IMR-90 (cell line): ENCODE data around the gene TMEM45A. TPM values are rescaled to one million over a fixed set of nuclear protein-coding genes. Genes with fewer than 3 reads are reported as not detected.
A peak's percentile ranks its signal among the peaks of the same experiment; 100 is the strongest.

Source experiments
- ATAC-seq: fragments of 200-7000 bp; cut with Tn5 transposase; 2 replicates; pipeline ENCODE4 v1.9.1; 2020; ENCODE audit warnings: low read depth, mild to moderate bottlenecking, moderate library complexity
- BruUV-seq: library from RNA; stranded (reverse); fragments of 400-500 nt; replicated peaks from 2 replicates; lab custom pipeline; 2021; lab: Mats Ljungman, UMichigan
- CTCF ChIA-PET: fragments of 300-600 bp; formaldehyde crosslinking; extraction: SDS; loops from one replicate; lab custom pipeline; 2021; ENCODE audit warnings: antibody characterized with exemption; lab: Yijun Ruan, JAX
- POLR2A ChIA-PET: fragments of 300-600 bp; sonication (Branson Sonifier 250); formaldehyde crosslinking; loops from one replicate; lab custom pipeline; 2022; ENCODE audit warnings: antibody characterized with exemption; ENCODE audit not compliant: unreplicated experiment; lab: Charles Lee
- DNase-seq: peaks from one replicate; pipeline ENCODE4 v3.0.0; 2013
- H2AFZ ChIP-seq: replicated peaks from 2 replicates; pipeline ENCODE3; 2013; ENCODE audit warnings: low read length, mild to moderate bottlenecking; ENCODE audit not compliant: poor library complexity
- H2AK5ac ChIP-seq: 2 replicates; pipeline ENCODE4 v1.6.1; 2013; ENCODE audit warnings: low read depth, low read length, inconsistent platforms
- H2AK9ac ChIP-seq: replicated peaks from 2 replicates; pipeline ENCODE3; 2013; ENCODE audit warnings: mild to moderate bottlenecking, low read depth, low read length, moderate library complexity; ENCODE audit not compliant: poor library complexity
- H2BK120ac ChIP-seq: 2 replicates; pipeline ENCODE4 v1.6.1; 2013; ENCODE audit warnings: low read depth, low read length, inconsistent platforms
- H2BK15ac ChIP-seq: 3 replicates; pipeline ENCODE4 v1.6.1; 2013; ENCODE audit warnings: low read depth, low read length, inconsistent platforms
- H2BK20ac ChIP-seq: 2 replicates; pipeline ENCODE4 v1.6.1; 2013; ENCODE audit warnings: low read depth, mild to moderate bottlenecking, inconsistent platforms, low read length, moderate library complexity
- H2BK5ac ChIP-seq: 2 replicates; pipeline ENCODE4 v1.6.1; 2013; ENCODE audit warnings: mild to moderate bottlenecking, low read depth, low read length, inconsistent platforms; ENCODE audit not compliant: poor library complexity, severe bottlenecking
- H3K14ac ChIP-seq: replicated peaks from 2 replicates; pipeline ENCODE4 v1.6.1; 2013; ENCODE audit warnings: low read depth, low read length, inconsistent platforms
- H3K18ac ChIP-seq: 2 replicates; pipeline ENCODE4 v1.6.1; 2013; ENCODE audit warnings: low read depth, low read length, control low read depth
- H3K23ac ChIP-seq: 2 replicates; pipeline ENCODE4 v1.6.1; 2013; ENCODE audit warnings: low read depth, low read length, inconsistent platforms
- H3K27ac ChIP-seq: 2 replicates; pipeline ENCODE4 v1.5.1; 2013; ENCODE audit warnings: mild to moderate bottlenecking, control low read depth, low read length; ENCODE audit not compliant: insufficient read depth
- H3K27me3 ChIP-seq: 2 replicates; pipeline ENCODE4 v1.6.1; 2013; ENCODE audit warnings: low read length; ENCODE audit not compliant: control insufficient read depth, insufficient read depth
- H3K36me3 ChIP-seq: 2 replicates; pipeline ENCODE4 v1.6.1; 2013; ENCODE audit warnings: low read length, mixed read lengths; ENCODE audit not compliant: control insufficient read depth, insufficient read depth
- H3K4ac ChIP-seq: 2 replicates; pipeline ENCODE4 v1.6.1; 2013; ENCODE audit warnings: low read depth, low read length, inconsistent platforms
- H3K4me1 ChIP-seq: 2 replicates; pipeline ENCODE4 v1.6.1; 2013; ENCODE audit warnings: low read length, mixed read lengths; ENCODE audit not compliant: control insufficient read depth, insufficient read depth
- H3K4me2 ChIP-seq: 2 replicates; pipeline ENCODE4 v1.6.1; 2013; ENCODE audit warnings: low read depth, mild to moderate bottlenecking, control low read depth, low read length, moderate library complexity
- H3K4me3 ChIP-seq: 2 replicates; pipeline ENCODE4 v1.5.1; 2013; ENCODE audit warnings: low read depth, mild to moderate bottlenecking, control low read depth, low read length, moderate library complexity; ENCODE audit not compliant: insufficient read depth
- H3K56ac ChIP-seq: 2 replicates; pipeline ENCODE4 v1.6.1; 2013; ENCODE audit warnings: low read length, inconsistent platforms; ENCODE audit not compliant: insufficient read depth; ENCODE audit errors: extremely low read depth
- H3K79me1 ChIP-seq, 2 experiments: 2 replicates each; pipeline ENCODE4 v1.6.1; 2013; ENCODE audit warnings: low read length in 2 of 2, inconsistent platforms in 1 of 2, low read depth in 1 of 2
- H3K9ac ChIP-seq: 2 replicates; pipeline ENCODE4 v1.6.1; 2013; ENCODE audit warnings: low read depth, low read length, control low read depth
- H3K9me1 ChIP-seq: 2 replicates; pipeline ENCODE4 v1.6.1; 2013; ENCODE audit warnings: low read length, inconsistent platforms; ENCODE audit not compliant: insufficient read depth
- H3K9me3 ChIP-seq: 2 replicates; pipeline ENCODE4 v1.6.1; 2013; ENCODE audit warnings: low read length; ENCODE audit not compliant: control insufficient read depth, insufficient read depth
- H4K20me1 ChIP-seq: 2 replicates; pipeline ENCODE4 v1.6.1; 2013; ENCODE audit warnings: low read length, inconsistent platforms; ENCODE audit not compliant: insufficient read depth
- H4K5ac ChIP-seq: 2 replicates; pipeline ENCODE4 v1.6.1; 2013; ENCODE audit warnings: mild to moderate bottlenecking, low read depth, low read length, control low read depth
- H4K8ac ChIP-seq, 2 experiments: 2 replicates each; pipeline ENCODE4 v1.6.1; 2013; ENCODE audit warnings: low read depth in 2 of 2, low read length in 2 of 2, control low read depth in 1 of 2, inconsistent platforms in 1 of 2
- H4K91ac ChIP-seq: 2 replicates; pipeline ENCODE4 v1.6.1; 2013; ENCODE audit warnings: low read depth, low read length, inconsistent platforms; ENCODE audit not compliant: insufficient read depth
- MXI1 ChIP-seq: IDR thresholded peaks from 2 replicates; pipeline ENCODE4 v1.6.1; 2012; ENCODE audit warnings: low read depth, mild to moderate bottlenecking, low read length, moderate library complexity, borderline replicate concordance
- WGBS, 2 experiments: methylation state at CpG; one replicate each; pipeline versions ENCODE4 v1.1.5 to v1.1.7; 2013; ENCODE audit warnings: missing lambda C conversion rate in 2 of 2; ENCODE audit not compliant: insufficient read length in 1 of 2; ENCODE audit errors: extremely low coverage in 2 of 2; 5-methylcytosine and 5-hydroxymethylcytosine counted together
- dilution Hi-C: fragments of 300-500 bp; cut with HindIII; formaldehyde crosslinking; loops from one replicate; pipeline ENCODE4 v1.14.3; 2018; ENCODE audit warnings: low sequenced_read_pairs; ENCODE audit not compliant: unreplicated experiment
- in situ Hi-C: fragments of 300-500 bp; cut with MboI; formaldehyde crosslinking; loops from 3 replicates; pipeline ENCODE4 v1.14.3; 2019; ENCODE audit warnings: low sequenced_read_pairs, inconsistent platforms, mixed read lengths
- intact Hi-C: fragments of 100-400 bp; cut with micrococcal nuclease; formaldehyde crosslinking; loops from 2 replicates; pipeline ENCODE4 v1.10.0; 2022
- polyA plus RNA-seq, 3 experiments: library from polyadenylated mRNA; depleted of rRNA; stranded (reverse); fragments of >200 nt; gene quantifications; 2 replicates each; pipeline ENCODE4 v1.2.3, GENCODE V29; 2012; ENCODE audit warnings: low replicate concordance in 1 of 3
- total RNA-seq: library from RNA; depleted of rRNA; stranded (reverse); fragments of >200 nt; gene quantifications from 2 replicates; pipeline ENCODE4 v1.2.3, GENCODE V29; 2012

The TMEM45A gene
- total and polyA plus RNA-seq, 2 of the 4 experiments (the other 2 are of a cell fraction), result 13.6 to 21.7 TPM

DNA sequence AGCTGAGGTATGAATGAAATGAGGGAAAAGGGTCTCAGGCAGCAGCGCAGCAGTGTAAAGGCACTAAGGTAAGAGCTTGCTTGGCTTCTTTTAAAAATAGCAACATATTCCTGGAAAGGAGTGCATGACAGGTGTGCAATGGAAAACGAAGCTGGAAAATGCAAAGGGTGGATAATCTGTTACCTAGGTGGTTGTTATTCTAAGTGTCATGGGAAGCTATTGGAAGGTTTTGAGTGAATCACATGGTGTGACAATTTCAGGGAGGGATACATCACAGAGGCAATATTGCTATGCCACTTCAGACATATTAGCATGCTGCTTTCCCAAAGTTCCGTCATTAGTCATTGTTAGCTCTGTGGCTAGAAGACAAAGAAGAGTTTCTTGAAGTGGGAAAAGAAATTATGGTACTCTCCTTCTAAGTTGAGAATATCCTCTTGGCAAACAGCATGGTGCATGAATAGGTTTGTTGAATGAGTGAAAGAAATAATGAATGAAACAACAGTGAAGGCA, 28.7 kb upstream of the TMEM45A start:
- Histone ChIP-seq H3K36me3 (no peaks in the 10 kb centered on the region), H3K27ac (no peak overlapping the region), H3K18ac (no peak overlapping the region), H2AK9ac (no peak overlapping the region), H4K91ac (no peak overlapping the region), H3K56ac (no peak overlapping the region), H4K20me1 (no peaks in the 10 kb centered on the region), H3K4ac (no peak overlapping the region), H3K9me1 (no peaks in the 10 kb centered on the region), H3K79me1 (no peaks in the 10 kb centered on the region), H3K4me2 (no peak overlapping the region), H2AFZ (no peak overlapping the region), H4K8ac (no peak overlapping the region), H2AK5ac (no peak overlapping the region), H2BK20ac (no peak overlapping the region), H3K4me1 (no peaks in the 10 kb centered on the region; the same call in 1 of the 2 replicates), H2BK5ac (no peak overlapping the region), H4K5ac (peak overlapping the region; percentile 30; the same call in 1 of the 2 replicates), H2BK120ac (no peak overlapping the region; the same call in 1 of the 2 replicates), H3K27me3 (no peaks in the 10 kb centered on the region), H3K9me3 (peaks cover 5% of the 10 kb centered on the region; the same call in 1 of the 2 replicates), H3K14ac (no peak overlapping the region), H3K4me3 (no peak overlapping the region), H3K23ac (no peak overlapping the region), H2BK15ac (no peak overlapping the region), H3K9ac (no peak overlapping the region)
- ChIA-PET POLR2A (interaction anchor here (0.6 kb wide), 1 partner anchor 62 kb away, joined by 6 read pairs; no protein-coding TSS in a partner anchor), CTCF (interaction anchor here (0.5 to 1.8 kb wide), 7 partner anchors 11 to 732 kb away, joined by 3 to 23 read pairs (median 4); no protein-coding TSS in a partner anchor)
- in situ Hi-C loops, result loop anchor here (5.0 kb wide), 1 partner anchor 129 kb away; no protein-coding TSS in a partner anchor
- BruUV-seq, result no TSS peak
- TF ChIP-seq MXI1, result no peak
- DNase-seq (no peak), ATAC-seq (no peak)
- intact Hi-C loops, result loop anchor here (1.0 to 10.0 kb wide), 4 partner anchors 127 to 733 kb away; no protein-coding TSS in a partner anchor
- dilution Hi-C loops, result no loop called here
- whole genome bisulfite sequencing, 2 experiments, result 40% methylated on average over 2 of the region's 3 CpGs; no CpG with 5 or more reads in 1 of the 2 experiments
